GM10266 (cell line): Measurements from ENCODE around the gene TBC1D13.

Source experiments
- DNase-seq: peaks from one replicate; pipeline ENCODE4 v3.0.0; 2012; ENCODE audit errors: extremely low spot score
- CTCF ChIP-seq: IDR thresholded peaks from 2 replicates; pipeline ENCODE4 v1.5.1; 2012; ENCODE audit warnings: mild to moderate bottlenecking, low read depth; ENCODE audit not compliant: control insufficient read depth, insufficient read depth; ENCODE audit errors: missing control alignments

The TBC1D13 gene

GRCh38 chr9:128829477-128830251, 42.6 kb downstream of the TBC1D13 start, which contains the start of gene SPOUT1:
Gene SPOUT1, minus strand, starts transcription at chr9:128829794. Its CDS starts 14 bp downstream, at chr9:128829780.
- peak; percentile 98 for DNase-seq
- TF ChIP-seq CTCF = no peak

DNA sequence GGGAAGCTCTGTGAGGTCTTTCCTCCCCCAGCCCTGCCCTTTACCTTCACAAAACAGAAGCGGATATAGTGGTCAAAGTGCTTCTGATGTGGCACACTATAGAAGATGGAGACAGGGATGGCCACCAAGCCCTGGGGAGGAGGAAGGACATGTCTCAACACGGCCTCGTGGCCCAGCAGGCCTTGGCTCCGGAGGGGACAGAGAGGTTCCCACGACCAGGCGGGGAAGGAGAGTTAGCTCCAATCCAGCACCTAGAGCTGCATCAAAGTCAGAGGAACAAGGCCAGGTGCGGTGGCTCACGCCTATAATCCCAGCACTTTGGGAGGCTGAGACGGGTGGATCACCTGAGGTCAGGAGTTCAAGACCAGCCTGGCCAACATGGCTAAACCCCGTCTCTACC, 46.6 kb downstream of the TBC1D13 start:
- no peak for TF ChIP-seq CTCF
- peak; percentile 1 for DNase-seq

DNA sequence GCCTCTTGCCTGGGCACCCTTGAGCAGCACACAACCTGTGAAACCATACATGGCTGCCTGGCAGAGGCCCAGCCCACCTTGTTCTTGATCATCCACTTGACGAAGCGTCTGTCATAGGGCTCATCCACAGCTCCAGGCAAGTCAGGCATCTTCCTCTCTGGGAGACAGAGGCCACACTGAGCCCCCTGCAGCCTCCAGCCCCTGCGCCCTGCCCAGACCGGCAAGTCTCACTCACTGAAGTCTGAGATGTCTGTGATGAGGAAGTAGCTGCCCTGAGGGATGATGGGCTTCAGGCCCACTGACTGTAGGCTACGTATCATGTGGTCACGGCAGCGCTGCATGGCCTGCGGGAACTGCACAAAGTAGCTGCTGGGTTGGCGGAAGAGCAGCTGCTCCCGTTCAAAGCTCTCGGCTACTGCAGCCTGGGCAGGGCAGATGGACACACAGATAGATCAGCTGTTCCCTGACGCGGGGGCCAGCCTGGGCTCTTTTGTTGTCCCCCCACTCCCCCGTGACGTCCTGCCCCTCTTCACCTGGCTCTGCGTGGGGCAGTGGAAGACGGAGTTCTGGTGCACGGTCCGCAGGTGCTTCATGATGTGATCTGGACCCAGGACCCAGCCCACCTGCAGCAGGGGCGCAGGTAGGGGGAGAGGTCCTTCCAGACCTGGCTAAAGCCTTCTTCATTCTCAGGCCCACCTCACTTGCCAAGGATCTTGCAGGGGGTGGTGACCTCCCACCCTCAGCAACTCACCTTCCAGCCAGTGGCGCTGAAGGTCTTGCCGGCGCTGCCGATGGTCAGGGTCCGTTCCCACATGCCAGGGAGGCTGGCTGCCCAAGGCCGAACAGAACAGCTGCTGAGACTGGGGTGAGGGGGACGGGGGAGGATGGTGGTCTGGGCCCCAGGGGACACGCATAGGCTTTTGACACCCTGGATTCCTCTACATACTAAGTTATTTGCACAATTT, 48.5 kb downstream of the TBC1D13 start:
- TF ChIP-seq CTCF = no peak
- peak; percentile 4 for DNase-seq

- no peak for TF ChIP-seq CTCF
Observed at GRCh38 chr9:128836509-128837145, 49.6 kb downstream of the TBC1D13 start.

GRCh38 chr9:128838338-128838737, 51.3 kb downstream of the TBC1D13 start:
- TF ChIP-seq CTCF = no peak
- DNase-seq = no peak

More at GRCh38 chr9:128836509-128837145, 49.6 kb downstream of the TBC1D13 start:
- DNase-seq = peak; percentile 2

DNA sequence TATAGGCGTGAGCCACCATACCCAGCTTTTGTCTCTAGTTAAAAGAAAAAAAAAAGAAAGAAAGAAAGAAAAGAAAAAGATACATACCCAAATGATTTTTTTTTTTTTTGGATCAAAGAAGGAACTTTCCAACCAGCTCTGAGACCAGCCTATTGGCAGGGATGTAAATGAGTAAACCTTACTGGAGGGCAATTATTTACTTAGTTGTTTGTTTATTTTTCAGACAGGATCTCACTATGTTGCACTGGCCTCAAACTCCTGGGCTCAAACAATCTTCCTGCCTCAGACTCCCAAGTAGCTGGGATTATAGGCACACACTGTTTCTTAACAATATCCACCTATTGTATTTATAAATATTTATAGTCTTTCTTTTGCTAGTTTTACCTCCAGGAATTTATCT, 53.5 kb downstream of the TBC1D13 start:
- no peak for DNase-seq
- TF ChIP-seq CTCF = no peak
